DOHH2 (cell line): ENCODE results near the gene DSCAML1.

Experiments
- CTCF ChIP-seq: fragments of 200-600 bp; sonication (generic); IDR thresholded peaks from one replicate; pipeline ENCODE4 v1.5.1; 2014; ENCODE audit warnings: antibody characterized with exemption, mild to moderate bottlenecking, low read depth, low read length; ENCODE audit not compliant: poor library complexity, severe bottlenecking
- EZH2phosphoT487 ChIP-seq: fragments of 200-600 bp; sonication (generic); IDR thresholded peaks from 2 replicates; pipeline ENCODE4 v1.6.1; 2017; ENCODE audit warnings: borderline replicate concordance, mild to moderate bottlenecking, antibody characterized with exemption, low read length, moderate library complexity, mixed read lengths

GRCh38 chr11:117825538-117826189, 28.6 kb upstream of the DSCAML1 start:
- TF ChIP-seq CTCF = no peak
- TF ChIP-seq EZH2phosphoT487 = no peak
